GM23338 (cell line): Measurements from ENCODE around the gene IPCEF1. TPM values are rescaled to one million over a fixed set of nuclear protein-coding genes. Genes with fewer than 3 reads are reported as not detected.

Experiments used
- ATAC-seq: fragments of 200-7000 bp; cut with Tn5 transposase; 3 replicates; pipeline ENCODE4 v1.9.1; 2020
- DNase-seq: peaks from one replicate; pipeline ENCODE4 v3.0.0-alpha.2; 2015; ENCODE audit warnings: low spot score
- H2AFZ ChIP-seq: fragments of 200-600 bp; sonication (generic); 2 replicates; pipeline ENCODE4 v1.8.0; 2016; ENCODE audit warnings: antibody characterized with exemption, mild to moderate bottlenecking, moderate library complexity
- H3F3A ChIP-seq: fragments of 200-600 bp; sonication (generic); replicated peaks from 2 replicates; pipeline ENCODE4 v1.8.0; 2017; ENCODE audit warnings: antibody characterized with exemption, mixed run types, low read depth
- H3K27ac ChIP-seq: fragments of 200-600 bp; sonication (generic); 2 replicates; pipeline ENCODE4 v1.6.1; 2016; ENCODE audit warnings: low read depth
- H3K27me3 ChIP-seq: fragments of 200-600 bp; sonication (generic); 2 replicates; pipeline ENCODE4 v1.8.0; 2016; ENCODE audit warnings: mild to moderate bottlenecking, mixed run types, moderate library complexity; ENCODE audit not compliant: insufficient read depth
- H3K36me3 ChIP-seq: fragments of 200-600 bp; sonication (generic); 2 replicates; pipeline ENCODE4 v1.8.0; 2016; ENCODE audit warnings: mild to moderate bottlenecking; ENCODE audit not compliant: insufficient read depth
- H3K4me1 ChIP-seq: fragments of 200-600 bp; sonication (generic); 2 replicates; pipeline ENCODE4 v1.8.0; 2016; ENCODE audit warnings: mild to moderate bottlenecking, moderate library complexity; ENCODE audit not compliant: insufficient read depth
- H3K4me2 ChIP-seq: fragments of 200-600 bp; sonication (generic); 2 replicates; pipeline ENCODE4 v1.7.1; 2017; ENCODE audit warnings: mixed run types
- H3K4me3 ChIP-seq: fragments of 200-600 bp; sonication (generic); 2 replicates; pipeline ENCODE4 v1.6.1; 2016; ENCODE audit warnings: mixed run types
- H3K79me2 ChIP-seq: fragments of 200-600 bp; sonication (generic); replicated peaks from 2 replicates; pipeline ENCODE4 v1.8.0; 2017; ENCODE audit warnings: mild to moderate bottlenecking; ENCODE audit not compliant: insufficient read depth
- H3K9me2 ChIP-seq: fragments of 200-600 bp; sonication (generic); 2 replicates; pipeline ENCODE4 v1.8.0; 2017; ENCODE audit not compliant: insufficient read depth
- H4K20me1 ChIP-seq: fragments of 200-600 bp; sonication (generic); replicated peaks from 2 replicates; pipeline ENCODE4 v1.8.0; 2017; ENCODE audit warnings: mild to moderate bottlenecking; ENCODE audit not compliant: insufficient read depth
- H3K27ac Mint-ChIP-seq: 2 replicates; pipeline ENCODE4 v1.8.0; 2020; ENCODE audit warnings: inconsistent platforms, mild to moderate bottlenecking, moderate library complexity, mixed read lengths
- H3K27me3 Mint-ChIP-seq: 3 replicates; pipeline ENCODE4 v1.8.0; 2022; ENCODE audit warnings: low read depth, mild to moderate bottlenecking, moderate library complexity, mixed read lengths, inconsistent platforms; ENCODE audit not compliant: insufficient read depth, poor library complexity
- H3K36me3 Mint-ChIP-seq: 3 replicates; pipeline ENCODE4 v1.8.0; 2021; ENCODE audit warnings: low read depth, mild to moderate bottlenecking, inconsistent platforms, moderate library complexity, mixed read lengths
- H3K4me1 Mint-ChIP-seq: 3 replicates; pipeline ENCODE4 v1.8.0; 2020; ENCODE audit warnings: mild to moderate bottlenecking, inconsistent platforms, mixed read lengths
- H3K4me3 Mint-ChIP-seq: 3 replicates; pipeline ENCODE4 v1.8.0; 2021; ENCODE audit warnings: moderate library complexity, mild to moderate bottlenecking, inconsistent platforms, mixed read lengths
- H3K9me3 Mint-ChIP-seq: 3 replicates; pipeline ENCODE4 v1.8.0; 2020; ENCODE audit warnings: moderate library complexity, mild to moderate bottlenecking, inconsistent platforms, mixed read lengths
- CREB1 ChIP-seq: fragments of 250-450 bp; sonication (Bioruptor Pico); IDR thresholded peaks from 2 replicates; pipeline ENCODE4 v1.5.0; 2020; ENCODE audit warnings: low read depth, mild to moderate bottlenecking, moderate library complexity
- CTCF ChIP-seq, 2 experiments: fragments of 200-600 bp in 1 of 2; sonication (generic) in 1 of 2; conservative IDR thresholded peaks; 2 replicates each; pipeline versions ENCODE4 v1.5.1 to v1.6.1; 2016 to 2017; ENCODE audit warnings: antibody characterized with exemption in 2 of 2, low read depth in 2 of 2, mild to moderate bottlenecking in 2 of 2, moderate library complexity in 1 of 2
- ETS1 ChIP-seq: IDR thresholded peaks from 2 replicates; pipeline ENCODE4 v1.6.1; 2016; ENCODE audit warnings: antibody characterized with exemption
- EZH2 ChIP-seq: fragments of 200-600 bp; sonication (generic); IDR thresholded peaks from one replicate; pipeline ENCODE4 v1.8.0; 2017; ENCODE audit warnings: antibody characterized with exemption, mild to moderate bottlenecking, low read depth; ENCODE audit not compliant: unreplicated experiment
- EZH2phosphoT487 ChIP-seq: fragments of 200-600 bp; sonication (generic); IDR thresholded peaks from one replicate; pipeline ENCODE4 v1.8.1; 2018; ENCODE audit warnings: antibody characterized with exemption; ENCODE audit not compliant: unreplicated experiment
- JUNB ChIP-seq: IDR thresholded peaks from one replicate; pipeline ENCODE4 v1.6.1; 2016; ENCODE audit warnings: antibody characterized with exemption; ENCODE audit not compliant: unreplicated experiment
- NANOG ChIP-seq: IDR thresholded peaks from 2 replicates; pipeline ENCODE4 v1.6.1; 2016; ENCODE audit warnings: antibody characterized with exemption, borderline replicate concordance
- POLR2AphosphoS5 ChIP-seq: IDR thresholded peaks from 2 replicates; pipeline ENCODE4 v1.6.1; 2016; ENCODE audit warnings: antibody characterized with exemption, low read depth
- REST ChIP-seq: IDR thresholded peaks from one replicate; pipeline ENCODE4 v1.6.1; 2018; ENCODE audit warnings: antibody characterized with exemption; ENCODE audit not compliant: unreplicated experiment
- STAT1 ChIP-seq: IDR thresholded peaks from one replicate; pipeline ENCODE4 v1.6.1; 2016; ENCODE audit warnings: antibody characterized with exemption; ENCODE audit not compliant: unreplicated experiment
- ZNF114 ChIP-seq: fragments of 250-450 bp; sonication (Bioruptor Pico); IDR thresholded peaks from 2 replicates; pipeline ENCODE4 v1.5.0; 2020; ENCODE audit warnings: mild to moderate bottlenecking, moderate library complexity
- ZNF331 ChIP-seq: fragments of 250-450 bp; sonication (Bioruptor Pico); IDR thresholded peaks from 2 replicates; pipeline ENCODE4 v1.5.0; 2020; ENCODE audit warnings: low read depth, mild to moderate bottlenecking, moderate library complexity
- ZNF462 ChIP-seq: fragments of 250-450 bp; sonication (Bioruptor Pico); IDR thresholded peaks from 2 replicates; pipeline ENCODE4 v1.5.0; 2020; ENCODE audit warnings: mild to moderate bottlenecking, moderate library complexity
- polyA plus RNA-seq: library from polyadenylated mRNA; unstranded; fragments of >200 nt; fragmentation: Nextera tagmentation; extraction: Ambion mirVana; gene quantifications from 2 replicates; pipeline ENCODE4 v1.2.1, GENCODE V29; 2016
- total RNA-seq: library from RNA; depleted of rRNA; stranded (reverse); fragments of >200 nt; shearing (Covaris generic); gene quantifications from 2 replicates; pipeline ENCODE4 v1.2.3, GENCODE V29; 2014

The IPCEF1 gene
- total and polyA plus RNA-seq, 2 experiments from 2014 or later = 0.15 to 1.8 TPM

GRCh38 chr6:154386848-154387717 lies 30.5 kb upstream of the IPCEF1 start:
- H3K4me1 Mint-ChIP-seq = no peaks in the 10 kb centered on the region; the same call in 2 of the 3 replicates
- DNase-seq (no peak), ATAC-seq (no peak)
- TF ChIP-seq POLR2AphosphoS5 (no peak), ZNF114 (CRISPR knock-in tag) (no peak), ZNF462 (no peak), NANOG (no peak), CREB1 (CRISPR knock-in tag) (no peak), CTCF (conservative IDR thresholded peaks at IDR 0.05; ENCODE audit: low read depth in 2 of 2) (no peak), REST (no peak), EZH2 (no peak), STAT1 (no peak), JUNB (no peak), EZH2phosphoT487 (no peak), ETS1 (no peak), ZNF331 (no peak)
- H3K9me2 ChIP-seq = 0 out of 2 replicates have a peak, but pooled peaks cover 11% of the 10 kb centered on the region
- H3K4me1 ChIP-seq = no peaks in the 10 kb centered on the region
- no peak overlapping the region for H3K4me2 ChIP-seq
- H2AFZ ChIP-seq = no peak overlapping the region
- no peaks in the 10 kb centered on the region for H3K9me3 Mint-ChIP-seq
- no peak overlapping the region for H3K27ac Mint-ChIP-seq
- no peaks in the 10 kb centered on the region for H3K79me2 ChIP-seq
- no peaks in the 10 kb centered on the region for H3K27me3 Mint-ChIP-seq
- no peak overlapping the region for H3K4me3 ChIP-seq
- H3K27ac ChIP-seq = no peak overlapping the region
- H3K36me3 ChIP-seq = no peaks in the 10 kb centered on the region
- no peaks in the 10 kb centered on the region for H3K27me3 ChIP-seq
- H3K4me3 Mint-ChIP-seq = no peak overlapping the region
- H3K36me3 Mint-ChIP-seq = no peaks in the 10 kb centered on the region
- no peaks in the 10 kb centered on the region for H4K20me1 ChIP-seq
- no peaks in the 10 kb centered on the region for H3F3A ChIP-seq
